GM19468 (cell line): ENCODE measurements around the gene HOXA5.

Source experiments
- ATAC-seq: cut with Tn5 transposase; IDR thresholded peaks from one replicate; pipeline ENCODE4 v1.9.1; 2021; ENCODE audit warnings: mild to moderate bottlenecking, moderate library complexity, moderate number of reproducible peaks; ENCODE audit not compliant: unreplicated experiment; ENCODE audit errors: extremely low read depth

Gene HOXA5

GRCh38 chr7:27161214-27161720 is 17.8 kb upstream of the HOXA5 start:
- ATAC-seq: no peak

- no peak for ATAC-seq
Observed at GRCh38 chr7:27160546-27161213, 17.2 kb upstream of the HOXA5 start.

GRCh38 chr7:27160145-27160545 is 16.7 kb upstream of the HOXA5 start:
- ATAC-seq: no peak

GRCh38 chr7:27159266-27160144 is 16.0 kb upstream of the HOXA5 start:
- ATAC-seq: no peak

GRCh38 chr7:27158436-27159265 is 15.2 kb upstream of the HOXA5 start:
- ATAC-seq: no peak

- ATAC-seq: no peak
Observed at GRCh38 chr7:27157702-27158431, 14.4 kb upstream of the HOXA5 start.

GRCh38 chr7:27156916-27157701 is 13.6 kb upstream of the HOXA5 start:
- ATAC-seq: no peak

GRCh38 chr7:27156508-27156898 is 13.0 kb upstream of the HOXA5 start, which contains the start of gene HOXA7:
Gene HOXA7 (minus strand): TSS chr7:27156675. CDS start chr7:27156545, 130 bp downstream.
- ATAC-seq: no peak

GRCh38 chr7:27155816-27156507 is 12.5 kb upstream of the HOXA5 start:
- no peak for ATAC-seq

- ATAC-seq: no peak
Observed at GRCh38 chr7:27154901-27155815, 11.7 kb upstream of the HOXA5 start.

GRCh38 chr7:27154369-27154768 is 10.9 kb upstream of the HOXA5 start:
- ATAC-seq: no peak

- no peak for ATAC-seq
Observed at GRCh38 chr7:27153526-27153925, 10.0 kb upstream of the HOXA5 start.

GRCh38 chr7:27152816-27153442 is 9.4 kb upstream of the HOXA5 start:
- ATAC-seq: no peak

- ATAC-seq: no peak
Observed at GRCh38 chr7:27151931-27152815, 8.7 kb upstream of the HOXA5 start, which contains the start of gene HOXA3. Gene HOXA3 (minus strand): TSS chr7:27152583. CDS start chr7:27110640, 41,943 bp downstream.

- ATAC-seq: no peak
Observed at GRCh38 chr7:27151341-27151930, 8.0 kb upstream of the HOXA5 start.
